ENCODE results near the gene HSBP1.
A peak's percentile ranks its signal among the peaks of the same experiment; 100 is the strongest.

The HSBP1 gene

DNA sequence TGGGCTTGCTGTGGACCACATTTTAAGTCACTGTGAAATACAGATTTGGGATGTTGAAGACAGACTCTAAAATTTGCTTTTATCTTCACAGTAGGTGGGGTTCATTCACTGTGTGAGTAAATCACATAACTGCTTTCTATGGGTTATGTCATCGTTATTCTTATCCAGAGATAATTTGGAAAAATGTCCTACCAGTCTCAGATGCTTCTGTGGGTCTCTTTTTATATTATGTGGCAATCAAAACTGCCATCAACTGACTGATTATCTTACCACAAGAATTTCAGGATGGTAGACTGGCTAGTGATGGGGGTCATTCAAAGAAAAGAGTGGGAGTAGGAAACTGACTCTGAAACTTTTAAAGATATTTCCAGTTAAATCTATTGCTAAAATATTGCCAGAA is 3.1 kb downstream of the HSBP1 start:
- Histone ChIP-seq H4K20me1 (ENCODE audit: insufficient read depth, low read length, poor library complexity, severe bottlenecking) (peaks cover 31% of the 10 kb centered on the region), H3K36me3 (ENCODE audit: insufficient read depth, low read length) (peaks cover 6% of the 10 kb centered on the region; the same call in 1 of the 2 replicates), H3K4me1 (ENCODE audit: insufficient read depth, low read length, poor library complexity, severe bottlenecking) (peaks cover 23% of the 10 kb centered on the region), H3F3A (ENCODE audit: low read depth) (no peaks in the 10 kb centered on the region), H3K27me3 (ENCODE audit: insufficient read depth, low read length, poor library complexity, severe bottlenecking) (no peaks in the 10 kb centered on the region), H3K9me2 (replicated peaks; ENCODE audit: low read depth, low read length) (no peaks in the 10 kb centered on the region), H3K4me2 (ENCODE audit: low read depth, low read length, poor library complexity, severe bottlenecking) (peak overlapping the region; percentile 94), H3K4me3 (ENCODE audit: low read length, poor library complexity, severe bottlenecking) (peak overlapping the region; percentile 97), H2AFZ (ENCODE audit: low read length) (no peak overlapping the region), H3K9ac (ENCODE audit: low read depth, low read length, poor library complexity, severe bottlenecking) (peak overlapping the region; percentile 57), H3K79me2 (ENCODE audit: insufficient read depth, low read length) (peaks cover 42% of the 10 kb centered on the region), H3K9me3 (ENCODE audit: insufficient read depth, low read depth, low read length) (no peaks in the 10 kb centered on the region)
- TF ChIP-seq, protein P1, sequence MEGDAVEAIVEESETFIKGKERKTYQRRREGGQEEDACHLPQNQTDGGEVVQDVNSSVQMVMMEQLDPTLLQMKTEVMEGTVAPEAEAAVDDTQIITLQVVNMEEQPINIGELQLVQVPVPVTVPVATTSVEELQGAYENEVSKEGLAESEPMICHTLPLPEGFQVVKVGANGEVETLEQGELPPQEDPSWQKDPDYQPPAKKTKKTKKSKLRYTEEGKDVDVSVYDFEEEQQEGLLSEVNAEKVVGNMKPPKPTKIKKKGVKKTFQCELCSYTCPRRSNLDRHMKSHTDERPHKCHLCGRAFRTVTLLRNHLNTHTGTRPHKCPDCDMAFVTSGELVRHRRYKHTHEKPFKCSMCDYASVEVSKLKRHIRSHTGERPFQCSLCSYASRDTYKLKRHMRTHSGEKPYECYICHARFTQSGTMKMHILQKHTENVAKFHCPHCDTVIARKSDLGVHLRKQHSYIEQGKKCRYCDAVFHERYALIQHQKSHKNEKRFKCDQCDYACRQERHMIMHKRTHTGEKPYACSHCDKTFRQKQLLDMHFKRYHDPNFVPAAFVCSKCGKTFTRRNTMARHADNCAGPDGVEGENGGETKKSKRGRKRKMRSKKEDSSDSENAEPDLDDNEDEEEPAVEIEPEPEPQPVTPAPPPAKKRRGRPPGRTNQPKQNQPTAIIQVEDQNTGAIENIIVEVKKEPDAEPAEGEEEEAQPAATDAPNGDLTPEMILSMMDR (conservative IDR thresholded peaks at IDR 0.05; ENCODE audit: low read length), result no peak
- TF ChIP-seq EZH2phosphoT487 (IDR thresholded peaks at IDR 0.05; ENCODE audit: borderline replicate concordance), result no peak

DNA sequence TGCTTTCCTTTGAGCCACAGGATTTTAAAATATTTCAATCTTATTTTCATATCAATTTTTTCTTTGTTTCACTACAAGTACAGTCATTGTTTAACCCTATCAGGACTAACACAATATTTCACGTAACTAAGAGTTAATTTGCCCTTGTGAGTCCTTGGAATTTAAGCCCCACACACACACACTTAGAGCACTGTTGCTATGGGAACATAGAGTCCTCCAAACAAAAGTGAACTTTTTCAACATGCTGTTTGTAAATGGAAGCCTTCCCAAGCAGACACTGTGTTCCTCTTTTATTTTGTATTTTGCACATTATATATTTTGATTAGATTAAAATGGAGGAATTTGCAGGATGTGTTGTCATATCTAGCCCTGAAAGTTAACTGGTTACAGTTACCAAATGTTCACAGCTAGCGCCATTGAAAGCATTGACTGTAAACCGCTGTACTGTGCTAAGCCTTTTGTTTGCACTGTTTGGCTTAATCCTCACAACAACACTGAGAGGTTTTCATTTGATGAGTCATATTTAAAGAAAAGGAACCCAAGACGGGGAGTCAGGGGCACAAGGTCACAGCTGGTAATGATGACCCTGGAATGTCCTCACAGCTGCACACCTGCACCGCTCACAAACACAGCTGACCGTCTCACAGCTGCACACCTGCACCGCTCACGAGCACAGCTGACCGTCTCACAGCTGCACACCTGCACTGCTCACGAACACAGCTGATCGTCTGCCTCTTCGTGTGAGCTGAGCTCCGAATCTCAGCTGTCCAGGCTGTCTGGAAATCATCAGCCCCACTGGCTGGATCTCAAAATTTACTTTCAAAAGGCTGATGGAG is 6.3 kb downstream of the HSBP1 start:
- Histone ChIP-seq H3K4me1 (ENCODE audit: insufficient read depth, low read length, poor library complexity, severe bottlenecking) (peaks cover 16% of the 10 kb centered on the region), H3K4me3 (ENCODE audit: low read length, poor library complexity, severe bottlenecking) (no peak overlapping the region), H3K9ac (ENCODE audit: low read depth, low read length, poor library complexity, severe bottlenecking) (no peak overlapping the region), H3K9me2 (replicated peaks; ENCODE audit: low read depth, low read length) (no peaks in the 10 kb centered on the region), H3F3A (ENCODE audit: low read depth) (no peaks in the 10 kb centered on the region), H3K79me2 (ENCODE audit: insufficient read depth, low read length) (peaks cover 30% of the 10 kb centered on the region), H3K36me3 (ENCODE audit: insufficient read depth, low read length) (peaks cover 6% of the 10 kb centered on the region; the same call in 1 of the 2 replicates), H4K20me1 (ENCODE audit: insufficient read depth, low read length, poor library complexity, severe bottlenecking) (peaks cover 21% of the 10 kb centered on the region), H3K9me3 (ENCODE audit: insufficient read depth, low read depth, low read length) (no peaks in the 10 kb centered on the region), H3K27me3 (ENCODE audit: insufficient read depth, low read length, poor library complexity, severe bottlenecking) (no peaks in the 10 kb centered on the region), H3K4me2 (ENCODE audit: low read depth, low read length, poor library complexity, severe bottlenecking) (no peak overlapping the region), H2AFZ (ENCODE audit: low read length) (no peak overlapping the region)
- TF ChIP-seq EZH2phosphoT487 (IDR thresholded peaks at IDR 0.05; ENCODE audit: borderline replicate concordance), result no peak
- TF ChIP-seq, protein P1 (conservative IDR thresholded peaks at IDR 0.05; ENCODE audit: low read length), result no peak

DNA sequence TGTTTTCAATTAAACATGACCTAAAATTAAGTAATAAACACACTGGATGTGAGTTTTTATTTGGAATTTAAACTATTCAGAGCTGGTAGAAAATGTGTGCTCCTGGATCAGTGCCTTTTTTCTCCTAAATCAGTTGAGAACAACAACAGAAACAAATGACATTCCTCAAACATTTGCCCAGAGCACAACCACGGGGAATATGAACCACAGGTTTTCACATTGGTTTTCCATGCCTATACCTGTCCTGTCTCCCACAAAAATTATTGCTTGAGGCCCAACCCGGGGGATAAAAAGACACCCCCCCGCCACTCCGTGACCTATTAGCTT is 6.8 kb downstream of the HSBP1 start:
- no peak for TF ChIP-seq EZH2phosphoT487 (IDR thresholded peaks at IDR 0.05; ENCODE audit: borderline replicate concordance)
- TF ChIP-seq, protein P1 (conservative IDR thresholded peaks at IDR 0.05; ENCODE audit: low read length), result no peak
- Histone ChIP-seq H3K4me3 (ENCODE audit: low read length, poor library complexity, severe bottlenecking) (no peak overlapping the region), H3K9me3 (ENCODE audit: insufficient read depth, low read depth, low read length) (no peaks in the 10 kb centered on the region), H3K9me2 (replicated peaks; ENCODE audit: low read depth, low read length) (no peaks in the 10 kb centered on the region), H3K27me3 (ENCODE audit: insufficient read depth, low read length, poor library complexity, severe bottlenecking) (no peaks in the 10 kb centered on the region), H3F3A (ENCODE audit: low read depth) (no peaks in the 10 kb centered on the region), H3K4me2 (ENCODE audit: low read depth, low read length, poor library complexity, severe bottlenecking) (no peak overlapping the region), H3K9ac (ENCODE audit: low read depth, low read length, poor library complexity, severe bottlenecking) (no peak overlapping the region), H4K20me1 (ENCODE audit: insufficient read depth, low read length, poor library complexity, severe bottlenecking) (peaks cover 16% of the 10 kb centered on the region), H3K79me2 (ENCODE audit: insufficient read depth, low read length) (peaks cover 25% of the 10 kb centered on the region), H3K4me1 (ENCODE audit: insufficient read depth, low read length, poor library complexity, severe bottlenecking) (peaks cover 10% of the 10 kb centered on the region), H2AFZ (ENCODE audit: low read length) (no peak overlapping the region), H3K36me3 (ENCODE audit: insufficient read depth, low read length) (peaks cover 6% of the 10 kb centered on the region; the same call in 1 of the 2 replicates)
